ENCODE results near the gene FOXN4.

DNA sequence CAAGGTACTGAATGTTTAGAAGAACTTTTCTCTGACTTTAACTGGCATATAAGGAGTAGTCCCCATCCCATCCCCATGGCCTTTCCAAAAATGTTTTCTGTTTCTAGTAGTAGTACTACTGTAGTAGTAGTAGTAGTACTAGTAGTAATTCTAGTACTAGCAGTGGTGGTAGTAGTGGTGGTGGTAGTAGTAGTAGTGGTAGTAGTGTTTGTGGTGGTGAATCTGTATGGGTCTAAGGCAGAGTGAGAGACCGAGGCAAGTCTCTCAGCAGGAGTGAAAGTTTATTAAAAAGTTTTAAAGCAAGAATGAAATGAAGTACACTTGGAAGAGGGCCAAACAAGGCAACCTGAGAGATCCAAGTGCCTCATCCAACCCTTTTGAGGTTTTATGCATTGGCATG is 58.6 kb downstream of the FOXN4 start:
- TF ChIP-seq GATA3 (IDR thresholded peaks at IDR 0.05; ENCODE audit: low read depth, low read length) (no peak), GATA2 (IDR thresholded peaks at IDR 0.05; ENCODE audit: low read depth, low read length) (no peak)

Data from SH-SY5Y (cell line).